H1 (cell line): ENCODE measurements around the gene ENPP1. TPM values are rescaled to one million over a fixed set of nuclear protein-coding genes. Genes with fewer than 3 reads are reported as not detected.

Experiments used
- CTCF ChIA-PET: fragments of 300-600 bp; sonication (Branson Sonifier 250); formaldehyde crosslinking; loops from one replicate; lab custom pipeline; 2021; ENCODE audit not compliant: partially characterized antibody; lab: Charles Lee
- POLR2A ChIA-PET: fragments of 300-600 bp; sonication (Branson Sonifier 250); formaldehyde crosslinking; loops from one replicate; lab custom pipeline; 2021; ENCODE audit warnings: inconsistent platforms; ENCODE audit not compliant: partially characterized antibody; lab: Charles Lee
- DNase-seq, 2 experiments: peaks; one replicate each; pipeline versions ENCODE4 v3.0.0 to v3.0.0-alpha.2; 2010 to 2022; ENCODE audit warnings: low spot score in 2 of 2, low read depth in 1 of 2, mixed read lengths in 1 of 2
- FAIRE-seq: peaks from 2 replicates; lab custom pipeline; 2011; peaks lifted over from hg19 to GRCh38; lab: Jason Lieb, UNC
- H2AFZ ChIP-seq: 2 replicates; pipeline ENCODE4 v1.8.1; 2012; ENCODE audit warnings: low read length, inconsistent platforms
- H2AK5ac ChIP-seq: 2 replicates; pipeline ENCODE4 v1.6.1; 2013; ENCODE audit warnings: low read depth, low read length
- H2BK120ac ChIP-seq: replicated peaks from 2 replicates; pipeline ENCODE3; 2013; ENCODE audit warnings: low read depth, low read length, inconsistent platforms
- H2BK12ac ChIP-seq: 2 replicates; pipeline ENCODE4 v1.6.1; 2013; ENCODE audit warnings: low read depth, low read length
- H2BK15ac ChIP-seq: 2 replicates; pipeline ENCODE4 v1.6.1; 2013; ENCODE audit warnings: low read length
- H2BK20ac ChIP-seq: 2 replicates; pipeline ENCODE4 v1.6.1; 2013; ENCODE audit warnings: low read length
- H2BK5ac ChIP-seq: 2 replicates; pipeline ENCODE4 v1.6.1; 2013; ENCODE audit warnings: low read depth, low read length
- H3K14ac ChIP-seq: 2 replicates; pipeline ENCODE4 v1.6.1; 2013; ENCODE audit warnings: inconsistent platforms; ENCODE audit not compliant: insufficient read length
- H3K18ac ChIP-seq: 2 replicates; pipeline ENCODE4 v1.6.1; 2013; ENCODE audit warnings: low read length; ENCODE audit errors: extremely low read depth
- H3K23ac ChIP-seq: 2 replicates; pipeline ENCODE4 v1.6.1; 2013; ENCODE audit warnings: inconsistent platforms; ENCODE audit not compliant: insufficient read length
- H3K23me2 ChIP-seq: 2 replicates; pipeline ENCODE4 v1.6.1; 2013; ENCODE audit warnings: low read depth, low read length
- H3K27ac ChIP-seq: 2 replicates; pipeline ENCODE4 v1.6.1; 2011; ENCODE audit warnings: low read depth, low read length, inconsistent platforms
- H3K27me3 ChIP-seq, 4 experiments: replicated peaks in 1 of 4; 1 replicate in 1 of 4; 2 replicates in 3 of 4; pipeline versions ENCODE4 v1.6.1 to v1.8.1; 2011 to 2013; ENCODE audit warnings: low read length in 3 of 4, mild to moderate bottlenecking in 3 of 4, inconsistent platforms in 2 of 4, mixed read lengths in 2 of 4, moderate library complexity in 1 of 4; ENCODE audit not compliant: control insufficient read depth in 3 of 4, insufficient read depth in 3 of 4; ENCODE audit errors: extremely low read depth in 1 of 4
- H3K36me3 ChIP-seq, 4 experiments: 2 replicates each; pipeline versions ENCODE4 v1.6.1 to v1.8.1; 2011 to 2013; ENCODE audit warnings: mild to moderate bottlenecking in 4 of 4, low read length in 3 of 4, moderate library complexity in 2 of 4, control low read depth in 1 of 4, inconsistent platforms in 1 of 4; ENCODE audit not compliant: insufficient read depth in 4 of 4, control insufficient read depth in 2 of 4
- H3K4ac ChIP-seq: replicated peaks from 2 replicates; pipeline ENCODE3; 2013; ENCODE audit warnings: low read length, low read depth, mixed read lengths, inconsistent platforms; ENCODE audit not compliant: insufficient read length
- H3K4me1 ChIP-seq, 4 experiments: replicated peaks in 1 of 4; 1 replicate in 1 of 4; 2 replicates in 3 of 4; pipeline versions ENCODE4 v1.6.1 to v1.8.1; 2011 to 2013; ENCODE audit warnings: low read length in 3 of 4, inconsistent platforms in 2 of 4, mixed read lengths in 1 of 4; ENCODE audit not compliant: insufficient read depth in 4 of 4, control insufficient read depth in 3 of 4
- H3K4me2 ChIP-seq, 2 experiments: 2 replicates each; pipeline versions ENCODE4 v1.6.1 to v1.8.1; 2011 to 2013; ENCODE audit warnings: low read depth in 2 of 2, low read length in 2 of 2, control low read depth in 1 of 2, inconsistent platforms in 1 of 2, mild to moderate bottlenecking in 1 of 2; ENCODE audit not compliant: insufficient read depth in 1 of 2
- H3K4me3 ChIP-seq, 4 experiments: fragments of 200-600, 300-600 bp in 1 of 4; sonication (generic), shearing (Covaris generic), sonication (Bioruptor Twin) in 1 of 4; 2 replicates each; pipeline versions ENCODE4 v1.5.1 to v1.8.1; 2011 to 2016; ENCODE audit warnings: low read length in 4 of 4, low read depth in 3 of 4, control low read depth in 2 of 4, inconsistent platforms in 2 of 4, mild to moderate bottlenecking in 2 of 4, mixed read lengths in 1 of 4, moderate library complexity in 1 of 4; ENCODE audit not compliant: insufficient read depth in 2 of 4; ENCODE audit errors: extremely low read depth in 1 of 4
- H3K56ac ChIP-seq: replicated peaks from 2 replicates; pipeline ENCODE3; 2013; ENCODE audit warnings: low read depth, mild to moderate bottlenecking, mixed read lengths, low read length, inconsistent platforms; ENCODE audit not compliant: insufficient read length
- H3K79me1 ChIP-seq: 2 replicates; pipeline ENCODE4 v1.6.1; 2013; ENCODE audit warnings: low read depth, low read length, control low read depth
- H3K79me2 ChIP-seq, 2 experiments: 2 replicates each; pipeline versions ENCODE4 v1.6.1 to v1.8.1; 2012 to 2013; ENCODE audit warnings: low read length in 2 of 2, mild to moderate bottlenecking in 2 of 2, inconsistent platforms in 1 of 2; ENCODE audit not compliant: insufficient read depth in 2 of 2, control insufficient read depth in 1 of 2
- H3K9ac ChIP-seq, 4 experiments: replicated peaks in 1 of 4; 1 replicate in 1 of 4; 2 replicates in 3 of 4; pipeline versions ENCODE4 v1.6.1 to v1.8.1; 2011 to 2013; ENCODE audit warnings: low read depth in 3 of 4, low read length in 3 of 4, control low read depth in 2 of 4, mild to moderate bottlenecking in 2 of 4, moderate library complexity in 2 of 4, inconsistent platforms in 1 of 4; ENCODE audit errors: extremely low read depth in 1 of 4
- H3K9me3 ChIP-seq, 2 experiments: 2 replicates each; pipeline versions ENCODE4 v1.6.1 to v1.8.1; 2012 to 2013; ENCODE audit warnings: mild to moderate bottlenecking in 2 of 2, moderate library complexity in 2 of 2, control low read depth in 1 of 2, inconsistent platforms in 1 of 2, low read depth in 1 of 2, low read length in 1 of 2, mixed read lengths in 1 of 2; ENCODE audit not compliant: insufficient read depth in 2 of 2
- H4K20me1 ChIP-seq, 2 experiments: replicated peaks in 1 of 2; 2 replicates each; pipeline versions ENCODE3 to v1.8.1; 2011 to 2013; ENCODE audit warnings: inconsistent platforms in 2 of 2, low read length in 2 of 2, mild to moderate bottlenecking in 1 of 2; ENCODE audit not compliant: insufficient read depth in 2 of 2, control insufficient read depth in 1 of 2
- H4K5ac ChIP-seq: 2 replicates; pipeline ENCODE4 v1.6.1; 2013; ENCODE audit warnings: low read length, low read depth, mixed read lengths, inconsistent platforms; ENCODE audit not compliant: insufficient read length
- H4K8ac ChIP-seq: 2 replicates; pipeline ENCODE4 v1.8.0; 2013; ENCODE audit warnings: mild to moderate bottlenecking, moderate library complexity, low read length, inconsistent platforms; ENCODE audit not compliant: insufficient read depth; ENCODE audit errors: extremely low read depth
- H4K91ac ChIP-seq: replicated peaks from 2 replicates; pipeline ENCODE3; 2013; ENCODE audit warnings: low read length, mixed read lengths, inconsistent platforms; ENCODE audit not compliant: insufficient read length
- BCL11A ChIP-seq, 2 experiments: IDR thresholded peaks; one replicate each; pipeline ENCODE4 v1.6.1; 2011; ENCODE audit warnings: low read depth in 2 of 2, low read length in 2 of 2, mild to moderate bottlenecking in 2 of 2
- CBX5 ChIP-seq: fragments of 300-800, 300-1000 bp; sonication (generic); IDR thresholded peaks from 2 replicates; pipeline ENCODE4 v1.7.1; 2016; ENCODE audit warnings: antibody characterized with exemption, low read length, low read depth
- CHD2 ChIP-seq: IDR thresholded peaks from 2 replicates; pipeline ENCODE4 v1.6.1; 2012; ENCODE audit warnings: low read length, improper control_type of control experiment
- CREB1 ChIP-seq: IDR thresholded peaks from 2 replicates; pipeline ENCODE4 v1.6.1; 2012; ENCODE audit warnings: inconsistent platforms
- EP300 ChIP-seq, 2 experiments: IDR thresholded peaks; 1 replicate in 1 of 2; 2 replicates in 1 of 2; pipeline ENCODE4 v1.6.1; 2011 to 2012; ENCODE audit warnings: low read depth in 2 of 2, low read length in 2 of 2, mild to moderate bottlenecking in 2 of 2, borderline replicate concordance in 1 of 2, inconsistent platforms in 1 of 2, moderate library complexity in 1 of 2
- EZH2 ChIP-seq: fragments of 200-600 bp; sonication (generic); IDR thresholded peaks from 2 replicates; pipeline ENCODE4 v1.7.1; 2012; ENCODE audit warnings: low read depth, mild to moderate bottlenecking, moderate library complexity, low read length, inconsistent platforms; ENCODE audit not compliant: severe bottlenecking
- SP2 ChIP-seq: IDR thresholded peaks from 2 replicates; pipeline ENCODE4 v1.6.1; 2012; ENCODE audit warnings: mild to moderate bottlenecking, low read length, inconsistent platforms
- SP4 ChIP-seq: IDR thresholded peaks from 2 replicates; pipeline ENCODE4 v1.6.1; 2012; ENCODE audit warnings: low read length, inconsistent platforms
- YY1 ChIP-seq: IDR thresholded peaks from 2 replicates; pipeline ENCODE4 v1.6.1; 2011; ENCODE audit warnings: low read depth, mild to moderate bottlenecking, low read length
- ZNF274 ChIP-seq: IDR thresholded peaks from 2 replicates; pipeline ENCODE4 v1.7.0; 2012; ENCODE audit warnings: low read length, borderline replicate concordance; ENCODE audit errors: extremely low read depth
- WGBS, 2 experiments: shearing (Covaris generic) in 1 of 2; methylation state at CpG; one replicate each; pipeline versions ENCODE4 v1.1.6 to v1.1.7; 2013 to 2015; ENCODE audit warnings: low lambda C conversion rate in 2 of 2, mixed read lengths in 2 of 2, inconsistent platforms in 1 of 2, low coverage in 1 of 2, missing lambda C conversion rate in 1 of 2; ENCODE audit not compliant: insufficient replicate concordance in 2 of 2, insufficient coverage in 1 of 2, insufficient read length in 1 of 2; ENCODE audit errors: extremely low coverage in 1 of 2, missing lambda C conversion rate in 1 of 2; 5-methylcytosine and 5-hydroxymethylcytosine counted together
- polyA plus RNA-seq, 7 experiments: library from polyadenylated mRNA; depleted of rRNA in 3 of 7; stranded (reverse) in 5 of 7; unstranded in 2 of 7; fragments of >200 nt in 5 of 7; fragments of 200-250 nt in 2 of 7; gene quantifications; 1 replicate in 5 of 7; 2 replicates in 1 of 7; 4 replicates in 1 of 7; pipeline versions ENCODE4 v1.2.1 to v1.2.3, GENCODE V29; 2011 to 2013; ENCODE audit warnings: missing spikeins in 2 of 7, mixed read lengths in 2 of 7
- total RNA-seq: library from RNA; stranded (reverse); fragmentation: NEBNext Ultra II Directional; extraction: Animal tissue kit (Norgen Biotek cat#: 25700); gene quantifications from 2 replicates; pipeline ENCODE4 v1.2.1, GENCODE V29; 2021

ENPP1 gene
- total and polyA plus RNA-seq, 2 of the 8 experiments (the other 6 are each of a cell fraction or from before 2014, with no cell fraction given): 10.1 to 39.1 TPM

GRCh38 chr6:131765804-131766135 is 42.0 kb upstream of the ENPP1 start:
- Histone ChIP-seq H3K4me1 (no peaks in the 10 kb centered on the region), H2BK12ac (no peak overlapping the region), H4K8ac (no peak overlapping the region), H3K23ac (no peak overlapping the region), H3K79me2 (no peaks in the 10 kb centered on the region), H3K27ac (no peak overlapping the region), H2BK15ac (no peak overlapping the region), H2BK5ac (no peak overlapping the region), H3K4ac (no peak overlapping the region), H3K23me2 (no peaks in the 10 kb centered on the region), H4K91ac (no peak overlapping the region), H3K18ac (no peak overlapping the region), H4K5ac (no peak overlapping the region), H2BK120ac (no peak overlapping the region), H3K79me1 (no peaks in the 10 kb centered on the region), H4K20me1 (no peaks in the 10 kb centered on the region), H3K14ac (no peak overlapping the region), H3K36me3 (no peaks in the 10 kb centered on the region), H2BK20ac (no peak overlapping the region), H3K4me2 (no peak overlapping the region), H3K27me3 (no peaks in the 10 kb centered on the region; a peak in 1 of 7 replicates), H2AK5ac (no peak overlapping the region), H3K56ac (no peak overlapping the region), H2AFZ (no peak overlapping the region), H3K9ac (no peak overlapping the region), H3K4me3 (no peak overlapping the region), H3K9me3 (no peaks in the 10 kb centered on the region)
- CTCF ChIA-PET: interaction anchor here (1.2 to 1.6 kb wide), 2 partner anchors 71 to 138 kb away, joined by 4 to 5 read pairs; partner anchors contain the start of gene MED23
- DNase-seq (no peak), FAIRE-seq (no peak)
- WGBS, 2 experiments: 93% methylated on average over 4 of the region's 4 CpGs; no CpG with 5 or more reads in 1 of the 2 experiments
- no peak for TF ChIP-seq CBX5
- no peak for TF ChIP-seq ZNF274
- TF ChIP-seq CHD2: no peak
- no peak for TF ChIP-seq CREB1
- no peak for TF ChIP-seq EP300 (IDR thresholded peaks at IDR 0.05; ENCODE audit: borderline replicate concordance in 1 of 2, low read depth in 2 of 2, low read length in 2 of 2)
- TF ChIP-seq BCL11A (IDR thresholded peaks at IDR 0.05; ENCODE audit: low read depth in 2 of 2, low read length in 2 of 2): no peak
- no peak for TF ChIP-seq SP4
- TF ChIP-seq YY1: no peak
- TF ChIP-seq EZH2: no peak
- TF ChIP-seq SP2: no peak
- POLR2A ChIA-PET: no interaction called here
